HEK293 (cell line): Measurements from ENCODE around the gene DOCK4.

Experiments used
- CTCF ChIA-PET: fragments of 350-600 bp; formaldehyde crosslinking; extraction: SDS; loops from one replicate; lab custom pipeline; 2021; ENCODE audit warnings: antibody characterized with exemption; lab: Yijun Ruan, JAX
- POLR2A ChIA-PET: fragments of 300-600 bp; formaldehyde crosslinking; extraction: SDS; loops from one replicate; lab custom pipeline; 2020; ENCODE audit warnings: antibody characterized with exemption, inconsistent platforms; lab: Yijun Ruan, JAX
- H3K27ac ChIP-seq: fragments of 200-500 bp; sonication (Bioruptor generic); 2 replicates; pipeline ENCODE4 v1.5.1; 2014; ENCODE audit warnings: low read depth, low read length, control low read depth, inconsistent platforms; ENCODE audit errors: extremely low read depth
- H3K36me3 ChIP-seq, 2 experiments: fragments of 200-500 bp in 1 of 2; sonication (Bioruptor generic) in 1 of 2; 1 replicate in 1 of 2; 2 replicates in 1 of 2; pipeline ENCODE4 v1.5.1; 2014 to 2017; ENCODE audit warnings: inconsistent platforms in 2 of 2, low read length in 2 of 2; ENCODE audit not compliant: control insufficient read depth in 2 of 2, insufficient read depth in 1 of 2
- H3K4me1 ChIP-seq: fragments of 200-500 bp; sonication (Bioruptor generic); 2 replicates; pipeline ENCODE4 v1.5.1; 2014; ENCODE audit warnings: mild to moderate bottlenecking, low read length, inconsistent platforms; ENCODE audit not compliant: control insufficient read depth, insufficient read depth
- H3K4me3 ChIP-seq: 2 replicates; pipeline ENCODE4 v1.5.1; 2011; ENCODE audit warnings: low read depth, mild to moderate bottlenecking, control low read depth, low read length, moderate library complexity
- H3K9me3 ChIP-seq: fragments of 200-500 bp; sonication (Bioruptor generic); 2 replicates; pipeline ENCODE4 v1.5.1; 2014; ENCODE audit warnings: low read depth, low read length, inconsistent platforms; ENCODE audit not compliant: control insufficient read depth, insufficient read depth
- FEZF1 ChIP-seq: fragments of 450-650 bp; formaldehyde crosslinking; IDR thresholded peaks from 2 replicates; pipeline ENCODE4 v1.5.1; 2016; ENCODE audit warnings: missing biosample characterization, missing genetic modification characterization
- SALL2 ChIP-seq: fragments of 450-650 bp; formaldehyde crosslinking; IDR thresholded peaks from 2 replicates; pipeline ENCODE4 v1.5.0; 2017; ENCODE audit warnings: missing biosample characterization, mild to moderate bottlenecking, missing genetic modification characterization, borderline replicate concordance
- ZFP41 ChIP-seq: fragments of 450-650 bp; formaldehyde crosslinking; IDR thresholded peaks from 2 replicates; pipeline ENCODE4 v1.5.1; 2016; ENCODE audit warnings: missing biosample characterization, missing genetic modification characterization, borderline replicate concordance
- ZNF138 ChIP-seq: fragments of 450-650 bp; formaldehyde crosslinking; IDR thresholded peaks from 2 replicates; pipeline ENCODE4 v1.5.1; 2016; ENCODE audit warnings: missing biosample characterization, missing genetic modification characterization, borderline replicate concordance
- ZNF174 ChIP-seq: fragments of 450-650 bp; formaldehyde crosslinking; IDR thresholded peaks from 2 replicates; pipeline ENCODE4 v1.5.0; 2017; ENCODE audit warnings: missing biosample characterization, mild to moderate bottlenecking, missing genetic modification characterization
- ZNF202 ChIP-seq: fragments of 450-650 bp; formaldehyde crosslinking; IDR thresholded peaks from 2 replicates; pipeline ENCODE4 v1.5.1; 2016; ENCODE audit warnings: missing biosample characterization, missing genetic modification characterization, borderline replicate concordance
- ZNF223 ChIP-seq: fragments of 450-650 bp; formaldehyde crosslinking; IDR thresholded peaks from 2 replicates; pipeline ENCODE4 v1.5.1; 2016; ENCODE audit warnings: missing biosample characterization, missing genetic modification characterization
- ZNF274 ChIP-seq, 2 experiments: fragments of 200-500 bp in 1 of 2; fragments of 450-650 bp in 1 of 2; sonication (Bioruptor generic) in 1 of 2; formaldehyde crosslinking in 1 of 2; IDR thresholded peaks; 2 replicates each; pipeline versions ENCODE4 v1.5.1 to v1.6.1; 2014 to 2016; ENCODE audit warnings: borderline replicate concordance in 1 of 2, inconsistent platforms in 1 of 2, low read length in 1 of 2, missing biosample characterization in 1 of 2, missing genetic modification characterization in 1 of 2
- ZNF366 ChIP-seq: fragments of 450-650 bp; formaldehyde crosslinking; conservative IDR thresholded peaks from 2 replicates; pipeline ENCODE4 v1.5.1; 2016; ENCODE audit warnings: missing biosample characterization, missing genetic modification characterization
- ZNF391 ChIP-seq: fragments of 450-650 bp; formaldehyde crosslinking; IDR thresholded peaks from 2 replicates; pipeline ENCODE4 v1.5.1; 2016; ENCODE audit warnings: low read depth, missing biosample characterization, missing genetic modification characterization, borderline replicate concordance
- ZNF433 ChIP-seq: fragments of 450-650 bp; formaldehyde crosslinking; IDR thresholded peaks from 2 replicates; pipeline ENCODE4 v1.5.1; 2016; ENCODE audit warnings: missing biosample characterization, missing genetic modification characterization, low read depth
- ZNF544 ChIP-seq: fragments of 450-650 bp; formaldehyde crosslinking; IDR thresholded peaks from 2 replicates; pipeline ENCODE4 v1.5.0; 2017; ENCODE audit warnings: missing biosample characterization, missing genetic modification characterization
- TF ChIP-seq, protein P1 (sequence below): fragments of 450-650 bp; formaldehyde crosslinking; IDR thresholded peaks from 2 replicates; pipeline ENCODE4 v1.5.1; 2016; ENCODE audit warnings: missing biosample characterization, missing genetic modification characterization
- TF ChIP-seq, protein P2 (sequence below): fragments of 450-650 bp; formaldehyde crosslinking; IDR thresholded peaks from 2 replicates; pipeline ENCODE4 v1.5.0; 2017; ENCODE audit warnings: missing biosample characterization, missing genetic modification characterization, borderline replicate concordance
- TF ChIP-seq, protein P3 (sequence below): fragments of 450-650 bp; formaldehyde crosslinking; IDR thresholded peaks from 2 replicates; pipeline ENCODE4 v1.5.1; 2016; ENCODE audit warnings: missing biosample characterization, missing genetic modification characterization
- TF ChIP-seq, protein P4 (sequence below): fragments of 450-650 bp; formaldehyde crosslinking; IDR thresholded peaks from 2 replicates; pipeline ENCODE4 v1.5.1; 2016; ENCODE audit warnings: missing biosample characterization, missing genetic modification characterization

The DOCK4 gene

DNA sequence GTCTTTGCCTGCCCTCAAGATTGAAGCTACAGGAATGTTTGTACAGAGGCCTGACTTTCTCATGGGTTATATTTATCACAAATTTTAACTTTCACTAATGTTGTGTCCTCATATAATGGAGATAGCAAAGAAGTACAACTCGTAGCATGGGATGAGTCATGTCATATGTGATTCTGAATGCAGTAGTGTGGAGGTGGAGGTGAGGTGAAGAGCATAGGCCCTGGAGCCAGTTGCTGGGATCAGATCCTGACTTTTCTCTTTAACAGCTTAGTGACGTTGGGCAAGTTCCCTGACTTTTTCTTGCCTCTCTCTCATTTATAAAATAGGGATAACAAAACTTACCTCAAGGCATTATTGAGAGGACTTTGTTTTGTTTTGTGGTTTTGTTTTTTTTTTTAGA lies 511.8 kb downstream of the DOCK4 start:
- Histone ChIP-seq H3K4me1 (no peaks in the 10 kb centered on the region), H3K9me3 (no peaks in the 10 kb centered on the region), H3K27ac (no peak overlapping the region), H3K4me3 (no peak overlapping the region), H3K36me3 (no peaks in the 10 kb centered on the region)
- TF ChIP-seq ZFP41 (no peak), ZNF174 (tag by site-specific recombination) (no peak), ZNF366 (tag by site-specific recombination) (no peak), SALL2 (no peak), ZNF433 (no peak), ZNF391 (tag by site-specific recombination) (no peak), ZNF138 (tag by site-specific recombination) (no peak)
- TF ChIP-seq, protein P1, sequence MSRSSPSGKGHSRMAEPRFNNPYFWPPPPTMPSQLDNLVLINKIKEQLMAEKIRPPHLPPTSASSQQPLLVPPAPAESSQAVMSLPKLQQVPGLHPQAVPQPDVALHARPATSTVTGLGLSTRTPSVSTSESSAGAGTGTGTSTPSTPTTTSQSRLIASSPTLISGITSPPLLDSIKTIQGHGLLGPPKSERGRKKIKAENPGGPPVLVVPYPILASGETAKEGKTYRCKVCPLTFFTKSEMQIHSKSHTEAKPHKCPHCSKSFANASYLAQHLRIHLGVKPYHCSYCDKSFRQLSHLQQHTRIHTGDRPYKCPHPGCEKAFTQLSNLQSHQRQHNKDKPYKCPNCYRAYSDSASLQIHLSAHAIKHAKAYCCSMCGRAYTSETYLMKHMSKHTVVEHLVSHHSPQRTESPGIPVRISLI (tag by site-specific recombination): no peak
- TF ChIP-seq, protein P2, sequence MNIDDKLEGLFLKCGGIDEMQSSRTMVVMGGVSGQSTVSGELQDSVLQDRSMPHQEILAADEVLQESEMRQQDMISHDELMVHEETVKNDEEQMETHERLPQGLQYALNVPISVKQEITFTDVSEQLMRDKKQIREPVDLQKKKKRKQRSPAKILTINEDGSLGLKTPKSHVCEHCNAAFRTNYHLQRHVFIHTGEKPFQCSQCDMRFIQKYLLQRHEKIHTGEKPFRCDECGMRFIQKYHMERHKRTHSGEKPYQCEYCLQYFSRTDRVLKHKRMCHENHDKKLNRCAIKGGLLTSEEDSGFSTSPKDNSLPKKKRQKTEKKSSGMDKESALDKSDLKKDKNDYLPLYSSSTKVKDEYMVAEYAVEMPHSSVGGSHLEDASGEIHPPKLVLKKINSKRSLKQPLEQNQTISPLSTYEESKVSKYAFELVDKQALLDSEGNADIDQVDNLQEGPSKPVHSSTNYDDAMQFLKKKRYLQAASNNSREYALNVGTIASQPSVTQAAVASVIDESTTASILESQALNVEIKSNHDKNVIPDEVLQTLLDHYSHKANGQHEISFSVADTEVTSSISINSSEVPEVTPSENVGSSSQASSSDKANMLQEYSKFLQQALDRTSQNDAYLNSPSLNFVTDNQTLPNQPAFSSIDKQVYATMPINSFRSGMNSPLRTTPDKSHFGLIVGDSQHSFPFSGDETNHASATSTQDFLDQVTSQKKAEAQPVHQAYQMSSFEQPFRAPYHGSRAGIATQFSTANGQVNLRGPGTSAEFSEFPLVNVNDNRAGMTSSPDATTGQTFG (tag by site-specific recombination): no peak
- TF ChIP-seq, protein P3, sequence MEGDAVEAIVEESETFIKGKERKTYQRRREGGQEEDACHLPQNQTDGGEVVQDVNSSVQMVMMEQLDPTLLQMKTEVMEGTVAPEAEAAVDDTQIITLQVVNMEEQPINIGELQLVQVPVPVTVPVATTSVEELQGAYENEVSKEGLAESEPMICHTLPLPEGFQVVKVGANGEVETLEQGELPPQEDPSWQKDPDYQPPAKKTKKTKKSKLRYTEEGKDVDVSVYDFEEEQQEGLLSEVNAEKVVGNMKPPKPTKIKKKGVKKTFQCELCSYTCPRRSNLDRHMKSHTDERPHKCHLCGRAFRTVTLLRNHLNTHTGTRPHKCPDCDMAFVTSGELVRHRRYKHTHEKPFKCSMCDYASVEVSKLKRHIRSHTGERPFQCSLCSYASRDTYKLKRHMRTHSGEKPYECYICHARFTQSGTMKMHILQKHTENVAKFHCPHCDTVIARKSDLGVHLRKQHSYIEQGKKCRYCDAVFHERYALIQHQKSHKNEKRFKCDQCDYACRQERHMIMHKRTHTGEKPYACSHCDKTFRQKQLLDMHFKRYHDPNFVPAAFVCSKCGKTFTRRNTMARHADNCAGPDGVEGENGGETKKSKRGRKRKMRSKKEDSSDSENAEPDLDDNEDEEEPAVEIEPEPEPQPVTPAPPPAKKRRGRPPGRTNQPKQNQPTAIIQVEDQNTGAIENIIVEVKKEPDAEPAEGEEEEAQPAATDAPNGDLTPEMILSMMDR (tag by site-specific recombination): no peak
- CTCF ChIA-PET: no interaction called here
- POLR2A ChIA-PET: no interaction called here

DNA sequence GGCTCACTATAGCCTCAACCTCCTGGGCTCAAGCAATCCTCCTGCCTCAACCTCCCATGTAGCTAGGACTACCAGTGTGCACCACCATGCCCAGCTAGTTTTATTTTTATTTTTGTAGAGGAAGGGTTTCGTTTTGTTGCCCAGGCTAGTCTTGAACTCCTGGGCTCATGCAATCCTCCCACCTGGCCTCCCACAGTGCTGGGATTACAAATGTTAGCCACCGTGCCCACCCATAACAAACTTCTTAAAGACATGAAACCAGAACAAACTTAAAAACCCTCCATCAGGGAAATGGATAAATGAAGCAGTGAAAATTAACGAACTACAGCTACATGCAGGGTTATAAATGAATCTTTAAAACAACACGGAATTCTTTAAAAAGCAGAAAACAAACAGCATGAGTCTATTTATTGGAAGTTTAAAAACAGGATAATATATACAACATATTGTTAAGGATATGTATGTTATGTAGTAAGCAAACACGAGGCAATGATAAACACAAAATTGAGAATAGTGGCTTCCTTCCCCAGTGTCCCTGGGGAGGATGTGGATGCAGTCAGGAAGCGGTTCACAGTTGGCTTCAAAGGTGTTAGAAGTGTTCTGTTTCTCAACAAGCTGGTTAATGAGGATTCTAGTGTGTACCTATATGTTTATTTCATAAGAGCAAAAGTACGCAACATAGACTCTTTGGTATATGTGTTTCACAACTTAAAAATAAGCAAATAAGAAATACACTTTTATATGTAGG lies 515.7 kb downstream of the DOCK4 start:
- ChIA-PET POLR2A (no interaction called here), CTCF (interaction anchor here (0.7 kb wide), 1 partner anchor 610 kb away, joined by 3 read pairs; no protein-coding TSS in a partner anchor)
- Histone ChIP-seq H3K9me3 (no peaks in the 10 kb centered on the region), H3K27ac (no peak overlapping the region), H3K36me3 (no peaks in the 10 kb centered on the region), H3K4me1 (no peaks in the 10 kb centered on the region)
- no peak for TF ChIP-seq FEZF1 (tag by site-specific recombination)
- no peak for TF ChIP-seq ZNF174 (tag by site-specific recombination)
- TF ChIP-seq ZNF223 (tag by site-specific recombination): no peak
- TF ChIP-seq ZNF202 (tag by site-specific recombination): no peak
- TF ChIP-seq ZNF274 (IDR thresholded peaks at IDR 0.05; ENCODE audit: low read length): no peak
- TF ChIP-seq ZNF274 (tag by site-specific recombination; IDR thresholded peaks at IDR 0.05; ENCODE audit: borderline replicate concordance): no peak
- TF ChIP-seq, protein P4, sequence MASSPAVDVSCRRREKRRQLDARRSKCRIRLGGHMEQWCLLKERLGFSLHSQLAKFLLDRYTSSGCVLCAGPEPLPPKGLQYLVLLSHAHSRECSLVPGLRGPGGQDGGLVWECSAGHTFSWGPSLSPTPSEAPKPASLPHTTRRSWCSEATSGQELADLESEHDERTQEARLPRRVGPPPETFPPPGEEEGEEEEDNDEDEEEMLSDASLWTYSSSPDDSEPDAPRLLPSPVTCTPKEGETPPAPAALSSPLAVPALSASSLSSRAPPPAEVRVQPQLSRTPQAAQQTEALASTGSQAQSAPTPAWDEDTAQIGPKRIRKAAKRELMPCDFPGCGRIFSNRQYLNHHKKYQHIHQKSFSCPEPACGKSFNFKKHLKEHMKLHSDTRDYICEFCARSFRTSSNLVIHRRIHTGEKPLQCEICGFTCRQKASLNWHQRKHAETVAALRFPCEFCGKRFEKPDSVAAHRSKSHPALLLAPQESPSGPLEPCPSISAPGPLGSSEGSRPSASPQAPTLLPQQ (tag by site-specific recombination): no peak
- TF ChIP-seq ZNF544: no peak
- TF ChIP-seq, all 188 proteins: peak for 0
- H3K4me3 ChIP-seq: no peak overlapping the region
